GM19193 (cell line): Measurements from ENCODE around the gene CNPY1.

Experiments
- POLR2A ChIP-seq: IDR thresholded peaks from 4 replicates; pipeline ENCODE4 v1.6.1; 2011; ENCODE audit not compliant: insufficient read depth, insufficient read length; ENCODE audit errors: extremely low read depth

CNPY1 gene

DNA sequence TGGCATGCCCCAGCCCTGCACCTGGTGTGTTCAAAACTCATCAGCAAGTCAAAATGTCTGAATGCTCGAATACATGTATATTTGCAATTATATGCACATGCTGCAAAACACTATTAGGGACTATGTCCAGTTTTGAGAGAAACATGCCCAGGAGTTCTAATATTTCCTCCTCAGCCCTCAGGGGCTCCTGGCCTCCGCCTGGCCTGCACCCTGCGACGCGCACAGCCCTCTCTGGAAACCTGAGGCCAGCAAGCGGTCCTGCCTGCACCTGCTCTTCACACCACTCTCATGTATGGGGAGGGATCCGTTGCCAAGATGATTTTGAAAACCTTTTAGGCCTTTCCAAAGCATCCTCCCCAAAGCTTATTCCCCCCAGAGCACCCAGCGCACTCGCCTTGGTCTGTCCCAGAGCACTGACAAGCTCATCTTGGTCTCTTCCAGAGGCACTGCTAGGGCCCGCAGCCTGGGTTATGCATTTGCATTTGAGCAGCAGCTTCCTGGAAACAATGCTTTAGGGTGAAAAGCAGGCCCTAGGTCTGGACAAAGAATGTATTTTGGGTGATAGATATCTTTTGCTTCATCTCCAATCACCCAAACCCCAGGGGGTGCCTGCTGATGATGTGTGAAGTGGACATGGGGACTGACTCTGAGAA lies 22.6 kb upstream of the CNPY1 start:
- TF ChIP-seq POLR2A: no peak

DNA sequence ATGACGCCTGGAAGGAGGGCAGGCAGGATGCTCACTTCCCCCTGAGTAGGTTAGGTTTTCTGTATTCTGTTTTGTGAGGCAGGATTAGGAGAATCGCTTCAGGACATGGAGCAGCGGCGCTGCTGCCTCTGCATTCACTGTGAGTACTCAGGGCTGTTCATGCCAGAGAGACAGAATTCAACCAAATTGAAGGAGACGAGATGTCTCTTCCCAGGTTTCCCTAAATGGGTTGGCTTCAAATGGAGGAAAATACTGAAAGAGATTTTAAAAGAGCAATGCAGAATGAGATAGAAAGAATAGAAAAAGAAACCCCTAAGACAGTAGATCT lies 21.9 kb upstream of the CNPY1 start:
- TF ChIP-seq POLR2A: no peak

GRCh38 chr7:155567646-155568332 lies 21.4 kb upstream of the CNPY1 start:
- TF ChIP-seq POLR2A: no peak

GRCh38 chr7:155566011-155566836 lies 19.9 kb upstream of the CNPY1 start:
- TF ChIP-seq POLR2A: no peak

DNA sequence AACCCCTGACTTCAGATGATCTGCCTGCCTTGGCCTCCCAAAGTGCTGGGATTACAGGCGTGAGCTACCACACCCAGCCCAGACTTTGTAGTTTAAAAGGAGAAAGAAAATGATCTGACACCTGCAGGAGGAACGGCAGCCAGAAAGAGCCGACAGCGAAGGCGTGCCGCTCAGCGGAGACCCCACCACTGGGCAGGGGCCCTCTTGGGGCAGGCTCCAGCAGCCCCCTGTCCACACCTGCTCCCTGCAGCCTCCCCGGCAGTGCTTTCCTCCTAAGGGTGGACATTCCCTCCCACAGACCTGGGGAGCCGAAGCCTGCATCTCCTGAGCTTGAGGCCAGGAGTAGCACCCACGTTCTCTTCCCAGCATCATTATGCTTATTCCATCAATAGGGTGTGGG lies 19.2 kb upstream of the CNPY1 start:
- no peak for TF ChIP-seq POLR2A

DNA sequence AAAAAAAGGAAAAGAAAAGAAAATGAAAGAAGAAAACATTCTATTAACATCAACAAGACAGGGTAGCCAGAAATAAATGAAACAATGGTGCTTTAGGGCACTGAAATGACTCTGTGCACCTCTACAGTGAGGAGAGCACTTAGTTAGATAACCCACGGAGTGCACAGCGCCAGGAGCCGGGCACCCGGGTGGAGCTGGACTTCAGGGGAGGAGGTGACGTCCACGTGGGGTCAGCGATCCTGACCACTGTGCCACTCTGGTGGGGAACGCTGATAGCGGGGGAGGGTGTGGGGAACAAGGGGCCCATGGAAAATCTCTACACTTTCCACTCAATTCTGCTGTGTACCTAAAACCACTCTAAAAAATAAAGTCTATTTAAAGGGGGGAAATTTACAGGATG lies 15.7 kb upstream of the CNPY1 start:
- TF ChIP-seq POLR2A: no peak

GRCh38 chr7:155560982-155561686 lies 14.8 kb upstream of the CNPY1 start:
- TF ChIP-seq POLR2A: no peak

DNA sequence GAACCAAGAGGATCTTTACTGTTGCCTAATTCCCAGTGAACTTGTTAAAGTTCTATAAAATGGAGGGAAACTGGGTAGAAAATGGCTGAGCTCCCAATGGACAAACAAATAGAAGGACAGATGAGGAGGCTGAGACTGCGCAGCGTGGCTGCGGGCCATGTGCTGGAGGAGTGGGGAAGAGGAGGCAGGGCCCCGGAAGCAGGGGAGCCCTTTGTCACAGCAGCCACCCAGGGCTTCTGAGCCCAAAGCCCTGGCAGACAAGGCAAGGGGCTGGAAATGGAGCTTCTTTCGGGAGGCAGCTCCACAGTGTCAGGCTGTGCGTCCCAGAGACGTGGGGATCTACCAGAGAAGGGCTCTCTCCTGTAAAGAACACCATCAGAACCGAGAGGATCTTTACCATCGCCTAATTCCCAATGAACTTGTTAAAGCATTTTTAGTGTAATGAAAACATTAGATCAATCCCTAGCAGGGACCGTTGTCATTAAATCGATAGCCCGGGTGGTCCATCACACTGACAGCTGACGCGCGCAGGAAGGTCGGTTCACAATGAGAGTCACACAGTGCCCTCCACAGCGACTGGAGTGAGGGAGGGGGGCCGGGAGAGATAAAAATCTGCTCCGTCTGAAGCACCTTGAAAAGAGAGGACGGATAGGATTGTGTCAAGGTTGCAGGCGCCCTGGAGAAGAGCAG lies 14.0 kb upstream of the CNPY1 start:
- no peak for TF ChIP-seq POLR2A

- no peak for TF ChIP-seq POLR2A
Observed at GRCh38 chr7:155559519-155560108, 13.3 kb upstream of the CNPY1 start.

GRCh38 chr7:155558961-155559360 lies 12.6 kb upstream of the CNPY1 start:
- TF ChIP-seq POLR2A: no peak

GRCh38 chr7:155558351-155558750 lies 12.0 kb upstream of the CNPY1 start:
- TF ChIP-seq POLR2A: no peak

GRCh38 chr7:155557778-155558177 lies 11.4 kb upstream of the CNPY1 start:
- no peak for TF ChIP-seq POLR2A

DNA sequence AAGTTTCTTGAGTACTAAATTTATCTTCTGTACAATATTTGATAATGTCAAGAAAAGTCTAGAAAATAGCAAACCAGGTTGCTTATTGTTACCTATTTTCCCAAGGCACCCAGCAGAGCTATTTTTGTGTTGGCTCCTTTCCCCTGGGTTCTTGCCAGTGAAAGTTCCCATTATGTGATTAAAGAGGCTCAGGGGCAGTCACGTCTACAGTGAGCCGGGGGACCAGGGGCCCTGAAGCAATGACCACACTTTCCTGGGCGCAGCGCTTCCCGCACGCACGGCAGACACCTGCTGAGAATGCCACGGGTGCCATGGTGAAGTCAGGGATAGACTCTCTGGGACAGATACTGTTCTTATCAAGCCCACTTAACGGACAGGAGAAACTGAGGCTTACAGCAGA lies 10.4 kb upstream of the CNPY1 start:
- TF ChIP-seq POLR2A: no peak

DNA sequence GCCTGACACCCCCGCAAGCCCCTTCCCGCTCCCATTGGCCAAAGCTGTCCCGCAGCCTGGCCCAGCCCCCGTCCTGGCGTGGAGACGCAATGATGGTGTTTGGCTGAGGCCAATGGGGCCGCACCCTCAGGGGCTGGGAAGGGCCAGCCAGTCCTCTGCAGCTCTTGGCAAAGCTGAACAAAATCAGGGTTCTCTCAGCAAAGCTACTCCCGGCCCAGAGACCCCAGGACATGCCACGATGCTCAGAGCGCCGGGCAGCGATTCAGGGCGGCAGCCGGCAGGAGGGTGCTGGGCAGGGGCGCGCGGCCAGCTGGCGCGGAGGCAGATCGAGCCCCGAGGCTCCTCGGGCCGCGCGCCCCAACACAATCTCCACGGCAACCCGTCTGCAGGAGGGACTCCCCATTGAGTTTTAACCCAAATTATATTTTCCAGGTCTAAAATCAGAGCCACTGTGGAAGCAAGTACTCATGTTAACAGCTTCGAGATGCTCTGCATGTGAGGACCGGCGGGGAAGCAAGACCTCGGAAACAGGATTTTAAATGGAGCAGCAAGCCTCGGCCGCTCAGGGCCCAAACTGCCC lies 8.8 kb upstream of the CNPY1 start:
- no peak for TF ChIP-seq POLR2A
